HG03095 (cell line): ENCODE results near the gene FAM13C.
"Not testable (repeated sequence)": the region's sequence is repeated elsewhere in the genome, so short reads cannot be mapped to it uniquely, and the experiment has no call there.

ENCODE experiments used
- ATAC-seq: cut with Tn5 transposase; IDR thresholded peaks from one replicate; pipeline ENCODE4 v1.9.1; 2021; ENCODE audit warnings: moderate library complexity; ENCODE audit not compliant: unreplicated experiment

The FAM13C gene

GRCh38 chr10:59362144-59362958 lies at the start of gene FAM13C:
Gene FAM13C, minus strand, starts transcription at chr10:59362549. Its CDS starts 89 bp downstream, at chr10:59362460.
- no peak for ATAC-seq

DNA sequence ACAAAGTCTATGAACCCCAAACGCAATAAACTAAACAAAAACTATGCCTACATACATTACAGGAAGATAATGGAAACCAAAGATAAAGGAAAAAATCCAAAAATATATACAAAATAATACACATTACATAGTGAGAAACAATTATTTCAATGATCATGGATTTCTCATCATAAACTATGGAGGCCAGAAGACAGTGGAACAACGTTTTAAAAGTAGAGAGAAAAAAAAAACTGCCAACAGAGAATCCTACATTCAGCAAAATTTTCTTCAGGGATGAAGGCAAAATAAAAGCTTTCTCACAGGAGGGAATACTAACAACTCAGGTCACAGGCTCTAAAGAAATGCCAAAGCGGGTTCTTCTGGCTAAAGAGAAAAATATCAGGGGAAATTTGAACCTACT lies 42.9 kb upstream of the FAM13C start:
- ATAC-seq = no peak

GRCh38 chr10:59400214-59400613 lies 37.9 kb upstream of the FAM13C start:
- no peak for ATAC-seq

DNA sequence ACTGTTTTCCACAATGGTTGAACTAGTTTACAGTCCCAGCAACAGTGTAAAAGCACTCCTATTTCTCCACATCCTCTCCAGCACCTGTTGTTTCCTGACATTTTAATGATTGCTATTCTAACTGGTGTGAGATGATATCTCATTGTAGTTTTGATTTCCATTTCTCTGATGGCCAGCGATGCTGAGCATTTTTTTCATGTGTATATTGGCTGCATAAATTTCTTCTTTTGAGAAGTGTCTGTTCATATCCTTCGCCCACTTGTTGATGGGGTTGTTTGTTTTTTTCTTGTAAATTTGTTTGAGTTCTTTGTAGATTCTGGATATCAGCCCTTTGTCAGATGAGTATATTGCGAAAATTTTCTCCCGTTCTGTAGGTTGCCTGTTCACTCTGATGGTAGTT lies 37.0 kb upstream of the FAM13C start:
- ATAC-seq = not testable (repeated sequence)

DNA sequence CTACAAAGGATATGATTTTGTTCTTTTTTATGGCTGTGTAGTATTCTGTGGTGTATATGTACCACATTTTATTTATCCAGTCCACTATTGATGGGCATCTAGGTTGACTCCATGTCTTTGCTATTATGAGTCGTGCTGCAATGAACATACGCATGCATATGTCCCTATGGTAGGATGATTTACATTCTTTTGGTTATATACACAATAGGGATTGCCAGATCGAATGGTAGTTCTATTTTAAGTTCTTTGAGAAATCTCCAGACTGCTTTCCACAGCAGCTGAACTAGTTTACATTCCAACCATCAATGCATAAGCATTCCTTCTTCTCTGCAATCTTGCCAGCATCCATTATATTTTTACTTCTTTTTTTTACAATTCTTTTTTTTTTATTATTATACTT lies 35.6 kb upstream of the FAM13C start:
- no peak for ATAC-seq

GRCh38 chr10:59395984-59396383 lies 33.6 kb upstream of the FAM13C start:
- ATAC-seq = no peak

DNA sequence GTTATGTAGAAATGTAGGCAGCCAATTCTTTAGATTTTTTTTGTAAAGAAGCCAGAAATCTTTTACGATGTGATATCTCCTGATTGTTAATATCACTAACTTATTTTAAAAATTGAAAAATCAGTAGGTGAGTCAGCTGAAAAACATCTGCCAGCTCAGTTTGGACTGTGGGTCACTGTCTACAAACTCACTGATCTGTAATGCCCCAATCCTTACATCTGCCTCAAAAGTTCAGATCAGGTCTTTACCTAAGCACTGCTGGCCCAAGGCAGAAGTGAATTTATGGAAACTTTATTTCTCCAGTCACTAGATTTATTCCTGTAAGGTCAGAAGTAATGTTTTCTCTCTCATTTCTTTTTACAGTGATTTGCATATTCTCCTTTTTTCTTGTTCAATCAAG lies 31.0 kb upstream of the FAM13C start:
- no peak for ATAC-seq

GRCh38 chr10:59391060-59391459 lies 28.7 kb upstream of the FAM13C start:
- no peak for ATAC-seq

DNA sequence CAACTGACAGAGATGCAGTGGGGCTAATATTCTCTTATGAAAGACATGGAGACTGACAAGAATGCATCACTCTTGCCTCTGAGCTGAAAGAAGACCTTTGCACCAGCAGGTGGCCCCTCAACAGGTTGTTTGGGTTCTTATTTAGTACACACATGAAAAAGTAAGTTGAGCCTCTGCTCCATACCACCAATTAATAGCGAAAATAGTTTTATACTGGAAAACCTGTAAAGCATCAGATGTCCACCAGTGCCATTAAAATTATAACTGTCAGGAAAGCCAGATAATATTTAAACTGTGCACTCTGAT lies 26.3 kb upstream of the FAM13C start:
- no peak for ATAC-seq

DNA sequence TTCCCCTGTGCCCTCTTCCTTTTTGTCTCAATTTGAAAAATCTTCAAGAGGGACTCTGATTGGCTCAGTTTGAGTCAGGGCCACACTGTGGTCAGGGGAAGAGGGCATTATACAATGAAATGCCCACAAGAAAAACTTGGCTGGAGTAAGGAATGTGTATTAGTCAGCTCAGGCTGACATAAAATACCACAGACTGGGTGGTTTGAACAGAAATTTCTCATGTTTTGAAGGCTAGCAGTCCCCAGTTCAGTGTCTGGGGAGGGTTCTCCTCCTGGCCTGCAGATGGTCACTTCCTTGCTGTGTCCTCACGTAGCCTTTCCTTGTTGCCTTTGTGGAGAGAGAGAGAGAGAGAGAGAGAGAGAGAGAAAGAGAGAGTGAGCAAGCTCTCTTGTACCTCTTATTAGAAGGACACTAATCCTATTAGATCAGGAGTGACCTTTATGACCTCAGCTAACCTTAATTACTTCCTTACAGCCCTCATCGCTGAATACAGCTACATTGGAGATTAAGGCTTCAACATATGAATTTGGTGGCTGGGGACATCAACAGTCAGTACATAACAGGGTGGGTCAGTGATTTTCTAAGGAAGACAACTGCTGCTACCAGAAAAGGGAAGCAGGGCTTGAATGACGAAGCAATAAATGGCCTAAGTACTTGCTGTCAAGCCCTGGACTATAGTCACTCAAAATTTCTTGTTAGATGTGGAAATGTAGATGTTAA lies 25.8 kb upstream of the FAM13C start:
- no peak for ATAC-seq

DNA sequence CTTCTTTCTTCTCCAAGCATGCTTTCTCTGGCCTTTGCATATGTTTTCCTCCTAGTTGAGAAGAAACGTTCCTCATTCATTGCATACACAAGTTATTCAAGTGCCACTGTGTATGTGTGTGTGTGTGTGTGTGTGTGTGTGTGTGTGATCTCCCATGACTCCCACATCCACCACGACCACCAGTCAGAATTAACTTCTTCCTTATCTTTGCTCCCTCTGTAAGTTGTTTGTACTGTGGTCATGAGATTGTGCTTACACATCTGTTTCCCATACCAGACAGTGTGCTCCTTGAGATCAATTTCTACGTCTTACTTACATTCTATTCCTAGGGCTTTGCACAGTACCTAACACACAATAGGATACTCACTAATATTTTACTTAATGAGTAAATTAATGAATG lies 22.4 kb upstream of the FAM13C start:
- ATAC-seq = no peak

DNA sequence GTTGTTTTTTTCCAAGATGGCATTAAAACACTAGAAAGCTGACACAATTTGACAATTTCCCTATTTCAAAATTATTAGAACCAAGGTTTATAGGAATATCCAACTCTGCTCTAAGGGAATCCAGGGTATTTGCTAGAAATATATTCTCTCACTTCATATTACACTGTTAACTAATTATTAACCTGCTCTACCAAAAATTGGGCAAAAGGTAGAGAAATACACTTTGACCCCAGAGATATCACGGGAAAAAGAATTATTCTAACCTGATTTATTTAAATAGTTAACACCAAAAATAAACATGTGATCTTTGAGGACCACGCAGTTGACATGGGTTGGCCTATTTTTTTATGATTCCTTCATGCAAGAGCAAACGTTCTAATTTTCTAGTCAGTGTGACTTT lies 21.6 kb upstream of the FAM13C start:
- ATAC-seq = no peak

GRCh38 chr10:59383436-59383835 lies 21.1 kb upstream of the FAM13C start:
- no peak for ATAC-seq

DNA sequence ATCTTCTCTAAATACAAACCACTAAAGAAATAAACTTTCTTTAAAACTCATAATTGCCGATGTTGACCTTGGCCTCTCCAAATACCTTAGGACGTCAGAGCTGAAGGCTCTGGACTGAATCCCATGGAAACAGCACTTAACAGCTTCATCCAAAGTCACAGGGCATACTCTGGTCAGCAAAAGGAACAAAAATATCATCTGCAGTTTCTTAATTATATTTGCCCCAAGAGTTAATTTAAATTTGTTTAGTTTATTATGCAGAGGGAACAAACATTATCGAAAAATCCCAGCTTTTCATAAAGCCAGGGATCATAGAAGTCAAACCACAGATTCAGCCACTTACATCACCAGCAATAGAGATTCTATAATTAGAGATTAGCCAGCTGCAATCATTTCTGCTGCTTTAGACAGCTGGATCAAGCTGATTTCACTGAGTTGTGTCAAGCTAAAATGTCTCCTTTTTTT lies 20.5 kb upstream of the FAM13C start:
- no peak for ATAC-seq

DNA sequence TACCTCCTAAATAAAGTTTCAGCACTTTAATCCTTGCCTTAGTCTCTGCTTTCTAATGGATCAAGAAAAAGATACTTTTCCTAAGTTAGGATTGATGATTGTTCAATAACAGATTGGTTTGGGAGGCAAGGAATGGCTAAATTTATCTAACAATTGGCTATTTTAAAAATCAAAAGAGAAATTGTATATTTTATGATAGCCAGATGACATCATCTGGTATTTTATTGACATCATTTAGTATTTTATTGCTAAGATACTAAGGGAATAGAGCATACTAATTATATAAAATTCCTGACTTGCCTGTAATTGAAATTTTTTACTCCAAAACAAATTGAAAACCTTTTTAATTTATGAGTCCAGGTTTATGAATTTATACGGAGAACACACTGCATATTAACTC lies 19.3 kb upstream of the FAM13C start:
- no peak for ATAC-seq

DNA sequence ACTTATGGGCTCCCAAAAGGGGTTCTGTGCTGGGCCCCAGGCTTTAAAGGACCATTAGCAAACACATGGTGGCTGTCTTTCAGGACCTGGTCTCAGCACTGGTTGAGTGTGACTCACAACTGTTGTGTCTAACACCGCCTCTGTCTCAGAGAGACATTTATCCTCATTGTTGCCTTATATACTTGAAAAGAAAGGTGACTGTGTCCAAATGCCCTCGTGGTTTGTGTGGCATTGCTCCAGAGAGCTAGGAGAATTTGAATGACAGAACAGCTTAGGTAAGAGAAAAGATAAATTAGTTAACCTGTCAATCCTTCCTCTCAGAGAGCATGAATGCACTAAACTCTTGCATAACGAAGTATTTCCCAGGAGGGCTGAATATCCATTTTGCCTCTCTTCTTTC lies 14.5 kb upstream of the FAM13C start:
- no peak for ATAC-seq

GRCh38 chr10:59375990-59376389 lies 13.6 kb upstream of the FAM13C start:
- ATAC-seq = no peak

- no peak for ATAC-seq
Observed at GRCh38 chr10:59374916-59375315, 12.6 kb upstream of the FAM13C start.

GRCh38 chr10:59373071-59373470 lies 10.7 kb upstream of the FAM13C start:
- ATAC-seq = no peak

DNA sequence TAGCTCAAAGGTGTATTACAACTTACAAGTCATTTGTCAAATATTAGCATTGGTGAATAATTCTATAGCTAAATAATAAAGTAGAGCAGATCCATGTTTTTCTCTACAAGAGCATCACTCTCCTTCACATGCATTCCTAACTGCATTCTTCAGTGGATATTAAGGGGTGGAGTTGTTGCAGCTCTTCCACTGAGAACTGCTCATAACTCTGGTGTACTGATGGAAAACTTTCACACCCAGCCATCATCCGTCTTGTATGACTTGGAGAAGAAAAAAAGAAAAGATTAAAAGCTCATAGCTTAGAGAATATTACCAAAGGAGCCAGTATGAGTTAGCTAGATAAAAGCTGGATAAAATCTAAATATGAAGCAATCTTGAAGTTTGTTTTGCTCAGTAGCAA lies 10.2 kb upstream of the FAM13C start:
- no peak for ATAC-seq

GRCh38 chr10:59366290-59366689 lies 3.9 kb upstream of the FAM13C start:
- no peak for ATAC-seq

DNA sequence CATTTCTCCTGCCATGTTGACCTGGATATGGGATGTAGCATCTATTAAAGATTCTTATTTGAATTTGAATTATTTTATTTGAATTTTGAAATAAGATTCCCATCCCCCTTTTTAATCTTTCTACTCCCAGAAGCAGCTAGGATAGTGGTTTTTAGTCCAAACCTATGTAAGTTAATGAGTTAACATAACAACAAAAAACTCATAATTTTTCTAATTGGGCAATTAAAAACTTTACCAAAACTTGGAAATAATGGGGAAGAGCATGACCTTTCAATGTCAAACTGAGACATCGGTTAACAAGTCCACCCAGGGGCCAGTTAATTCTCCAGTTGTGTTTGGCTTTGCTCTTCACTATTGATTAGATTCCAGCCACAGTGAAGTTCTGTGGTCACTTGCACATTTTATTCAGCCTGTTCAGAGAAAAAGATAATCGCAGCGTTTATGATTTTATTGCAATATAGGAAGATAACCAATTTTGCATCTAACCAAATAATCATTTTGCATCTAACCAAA lies 1.2 kb upstream of the FAM13C start:
- no peak for ATAC-seq
